HepG2 (cell line): ENCODE results near the gene RNF150. TPM values are rescaled to one million over a fixed set of nuclear protein-coding genes. Genes with fewer than 3 reads are reported as not detected.

Source experiments
- ATAC-seq: fragments of 200-7000 bp; cut with Tn5 transposase; 3 replicates; pipeline ENCODE4 v1.9.1; 2020; ENCODE audit warnings: mild to moderate bottlenecking, moderate library complexity
- BruUV-seq: library from RNA; stranded (reverse); fragments of 400-500 nt; replicated peaks from 2 replicates; lab custom pipeline; 2021; lab: Mats Ljungman, UMichigan
- CTCF ChIA-PET: fragments of 300-600 bp; formaldehyde crosslinking; extraction: SDS; loops from one replicate; lab custom pipeline; 2021; ENCODE audit warnings: low total read pairs, inconsistent platforms, low intra/inter-chr PET ratio; lab: Yijun Ruan, JAX
- POLR2A ChIA-PET: fragments of 350-600 bp; sonication (Branson Sonifier 250); formaldehyde crosslinking; loops from one replicate; lab custom pipeline; 2020; ENCODE audit warnings: antibody characterized with exemption, inconsistent platforms; lab: Yijun Ruan, JAX
- DNase-seq: peaks from one replicate; pipeline ENCODE4 v3.0.0-alpha.2; 2015; ENCODE audit warnings: low spot score
- FAIRE-seq: peaks from 3 replicates; lab custom pipeline; 2011; peaks lifted over from hg19 to GRCh38; lab: Jason Lieb, UNC
- H2AFZ ChIP-seq: one replicate; pipeline ENCODE4 v1.6.1; 2011; ENCODE audit warnings: low read length, inconsistent platforms
- H3K27ac ChIP-seq: fragments of 300-600 bp; 3 replicates; pipeline ENCODE4 v1.8.0; 2011; ENCODE audit warnings: mixed run types, mild to moderate bottlenecking, mixed read lengths, low read length, inconsistent platforms; ENCODE audit not compliant: insufficient read depth; ENCODE audit errors: extremely low read length
- H3K27me3 ChIP-seq, 2 experiments: fragments of 200-600 bp in 1 of 2; 2 replicates in 1 of 2; 3 replicates in 1 of 2; pipeline versions ENCODE4 v1.6.0 to v1.8.0; 2011; ENCODE audit warnings: low read length in 2 of 2, mild to moderate bottlenecking in 2 of 2, moderate library complexity in 2 of 2, inconsistent platforms in 1 of 2; ENCODE audit not compliant: insufficient read depth in 2 of 2, control insufficient read depth in 1 of 2
- H3K36me3 ChIP-seq, 2 experiments: fragments of 200-600 bp in 1 of 2; replicated peaks in 1 of 2; 2 replicates in 1 of 2; 3 replicates in 1 of 2; pipeline versions ENCODE4 v1.5.1 to v1.8.0; 2011; ENCODE audit warnings: low read length in 2 of 2, inconsistent platforms in 1 of 2; ENCODE audit not compliant: insufficient read depth in 2 of 2, control insufficient read depth in 1 of 2
- H3K4me1 ChIP-seq: 2 replicates; pipeline ENCODE4 v1.5.1; 2012; ENCODE audit warnings: low read length, inconsistent platforms; ENCODE audit not compliant: insufficient read depth
- H3K4me2 ChIP-seq: 2 replicates; pipeline ENCODE4 v1.6.0; 2011; ENCODE audit warnings: low read depth, low read length, inconsistent platforms
- H3K4me3 ChIP-seq, 3 experiments: fragments of 200-600 bp in 1 of 3; sonication (generic), shearing (Covaris generic) in 1 of 3; replicated peaks in 1 of 3; 2 replicates each; pipeline ENCODE4 v1.5.1; 2011 to 2016; ENCODE audit warnings: low read length in 3 of 3, inconsistent platforms in 2 of 3, low read depth in 2 of 3, mild to moderate bottlenecking in 2 of 3, control low read depth in 1 of 3, mixed read lengths in 1 of 3; ENCODE audit not compliant: insufficient read depth in 1 of 3
- H3K79me2 ChIP-seq: one replicate; pipeline ENCODE4 v1.6.1; 2011; ENCODE audit warnings: low read length, inconsistent platforms; ENCODE audit not compliant: insufficient read depth
- H3K9ac ChIP-seq: 2 replicates; pipeline ENCODE4 v1.6.0; 2011; ENCODE audit warnings: mild to moderate bottlenecking, low read depth, low read length, inconsistent platforms; ENCODE audit not compliant: insufficient read depth
- H3K9me3 ChIP-seq: 2 replicates; pipeline ENCODE4 v1.5.1; 2012; ENCODE audit warnings: mild to moderate bottlenecking, low read length
- H4K20me1 ChIP-seq: 2 replicates; pipeline ENCODE4 v1.6.0; 2011; ENCODE audit warnings: inconsistent platforms, mild to moderate bottlenecking, low read length, moderate library complexity; ENCODE audit not compliant: insufficient read depth
- ARNTL ChIP-seq: sonication (generic); formaldehyde crosslinking; IDR thresholded peaks from 2 replicates; pipeline ENCODE4 v1.4.0; 2020; ENCODE audit warnings: mild to moderate bottlenecking, missing genetic modification reagents
- ATF7 ChIP-seq, 2 experiments: fragments of 450-650 bp in 1 of 2; sonication (generic) in 1 of 2; formaldehyde crosslinking in 1 of 2; IDR thresholded peaks; 2 replicates each; pipeline versions ENCODE4 v1.4.0 to v1.6.1; 2016 to 2020; ENCODE audit warnings: antibody characterized with exemption in 1 of 2, mild to moderate bottlenecking in 1 of 2, missing genetic modification reagents in 1 of 2
- CBX2 ChIP-seq, 2 experiments: fragments of 200-600 bp in 1 of 2; sonication (generic); formaldehyde crosslinking in 1 of 2; IDR thresholded peaks; 2 replicates each; pipeline versions ENCODE4 v1.7.0 to v1.8.1; 2018 to 2022; ENCODE audit warnings: low read depth in 2 of 2, low read length in 1 of 2, mild to moderate bottlenecking in 1 of 2, missing genetic modification reagents in 1 of 2
- MBD4 ChIP-seq: IDR thresholded peaks from 2 replicates; pipeline ENCODE4 v1.6.1; 2012; ENCODE audit warnings: low read length, inconsistent platforms, borderline replicate concordance
- RBAK ChIP-seq: sonication (generic); formaldehyde crosslinking; IDR thresholded peaks from 2 replicates; pipeline ENCODE4 v1.5.1; 2020; ENCODE audit warnings: mild to moderate bottlenecking, missing genetic modification reagents
- SNAPC5 ChIP-seq: sonication (generic); formaldehyde crosslinking; IDR thresholded peaks from 2 replicates; pipeline ENCODE4 v1.8.1; 2023; ENCODE audit warnings: mild to moderate bottlenecking, missing genetic modification reagents, borderline replicate concordance
- TOPORS ChIP-seq: sonication (generic); formaldehyde crosslinking; IDR thresholded peaks from 2 replicates; pipeline ENCODE4 v1.8.0; 2023; ENCODE audit warnings: mild to moderate bottlenecking, missing genetic modification reagents
- ZIK1 ChIP-seq: sonication (generic); formaldehyde crosslinking; IDR thresholded peaks from 2 replicates; pipeline ENCODE4 v1.5.0; 2020; ENCODE audit warnings: mild to moderate bottlenecking, low read depth, missing genetic modification reagents, borderline replicate concordance
- ZNF205 ChIP-seq: IDR thresholded peaks from 2 replicates; pipeline ENCODE4 v1.6.1; 2018; ENCODE audit warnings: missing biosample characterization, missing genetic modification reagents
- ZNF564 ChIP-seq: sonication (generic); formaldehyde crosslinking; IDR thresholded peaks from 2 replicates; pipeline ENCODE4 v1.8.1; 2023; ENCODE audit warnings: mild to moderate bottlenecking, missing genetic modification reagents
- ZNF747 ChIP-seq: sonication (generic); formaldehyde crosslinking; IDR thresholded peaks from 2 replicates; pipeline ENCODE4 v1.8.1; 2023; ENCODE audit warnings: missing genetic modification reagents, mild to moderate bottlenecking, borderline replicate concordance
- ZSCAN9 ChIP-seq: IDR thresholded peaks from 2 replicates; pipeline ENCODE4 v1.6.1; 2016; ENCODE audit warnings: borderline replicate concordance
- WGBS: methylation state at CpG from one replicate; pipeline ENCODE4 v1.1.6; 2017; ENCODE audit warnings: low lambda C conversion rate; 5-methylcytosine and 5-hydroxymethylcytosine counted together
- in situ Hi-C: cut with HindIII; loops from 2 replicates; pipeline ENCODE4 v1.10.0; 2017; ENCODE audit warnings: low pct_unique_long_range_greater_than_20kb; ENCODE audit not compliant: extremely low pct_ligation_motif_present
- intact Hi-C: fragments of 100-400 bp; cut with micrococcal nuclease; formaldehyde crosslinking; loops from one replicate; pipeline ENCODE4 v1.10.0; 2022; ENCODE audit not compliant: unreplicated experiment
- polyA plus RNA-seq, 8 experiments: library from polyadenylated mRNA; depleted of rRNA in 3 of 8; stranded (reverse) in 7 of 8; unstranded in 1 of 8; fragments of >200 nt; fragmentation: Illumina TruSeq in 4 of 8; extraction: Trizol in 4 of 8; gene quantifications; 2 replicates each; pipeline versions ENCODE4 v1.2.1 to v1.2.3, GENCODE V29; 2011 to 2016; ENCODE audit warnings: low read depth in 4 of 8, missing spikeins in 1 of 8, mixed read lengths in 1 of 8; ENCODE audit not compliant: insufficient read depth in 1 of 8
- total RNA-seq, 5 experiments: library from RNA; depleted of rRNA; stranded (reverse); fragments of >200 nt; fragmentation: Illumina TruSeq; extraction: Trizol; gene quantifications; 2 replicates each; pipeline ENCODE4 v1.2.3, GENCODE V29; 2016; ENCODE audit warnings: low read depth in 1 of 5
- TF ChIP-seq, protein P1 (sequence below): sonication (generic); formaldehyde crosslinking; IDR thresholded peaks from 2 replicates; pipeline ENCODE4 v1.4.0; 2020; ENCODE audit warnings: missing genetic modification reagents

Gene RNF150
- total and polyA plus RNA-seq, 2 of the 13 experiments (the other 11 are each of a cell fraction or from before 2014, with no cell fraction given): 0.02 to 0.03 TPM

DNA sequence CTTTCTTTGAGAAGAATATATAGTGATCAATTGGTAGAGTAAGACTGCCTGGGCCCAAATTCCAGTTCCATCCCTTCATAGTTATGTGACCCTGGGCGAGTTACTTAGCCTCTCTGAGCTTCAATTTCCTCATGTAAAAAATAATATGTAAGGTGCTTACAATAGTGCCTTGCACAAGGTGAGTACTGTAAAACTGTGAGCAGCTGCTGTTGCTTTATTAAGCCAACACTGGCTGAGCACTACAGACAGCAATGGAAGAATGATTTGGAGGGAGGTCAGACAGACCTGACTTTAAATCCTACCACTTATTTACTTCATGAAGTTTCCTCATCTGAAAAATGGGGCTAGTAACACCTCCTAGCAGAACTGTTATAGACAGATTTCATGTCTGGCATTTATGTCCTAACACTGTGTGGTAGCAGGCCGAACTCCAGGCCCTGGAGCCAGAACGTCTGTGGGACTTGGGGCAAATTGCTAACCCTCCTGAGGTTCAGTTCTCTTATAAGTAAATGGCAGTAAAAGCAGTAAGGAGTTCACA is 53.8 kb downstream of the RNF150 start:
- no TSS peak for BruUV-seq

DNA sequence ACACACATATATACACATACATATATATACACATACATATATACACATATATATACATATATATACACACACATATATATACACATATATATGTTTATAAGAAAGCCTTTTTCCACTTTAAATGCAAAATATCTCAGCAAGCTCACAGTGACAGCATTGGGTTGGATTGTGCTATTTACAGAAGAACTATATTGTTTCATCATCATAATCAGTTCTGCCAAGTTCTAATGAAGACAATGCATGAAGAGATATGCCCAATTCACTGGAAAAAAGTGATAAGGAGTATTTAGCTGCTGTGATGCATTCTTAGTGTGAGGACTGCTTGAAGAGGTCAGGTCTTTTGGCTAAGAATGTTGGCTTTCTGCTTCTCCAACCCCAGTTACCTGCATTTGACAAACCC is 54.4 kb downstream of the RNF150 start:
- H3K36me3 ChIP-seq: no peaks in the 10 kb centered on the region
- no peak for TF ChIP-seq ZSCAN9
- TF ChIP-seq MBD4: no peak
- no peak for TF ChIP-seq ZNF564 (CRISPR knock-in tag)
- TF ChIP-seq ARNTL (CRISPR knock-in tag): no peak
- TF ChIP-seq, protein P1, sequence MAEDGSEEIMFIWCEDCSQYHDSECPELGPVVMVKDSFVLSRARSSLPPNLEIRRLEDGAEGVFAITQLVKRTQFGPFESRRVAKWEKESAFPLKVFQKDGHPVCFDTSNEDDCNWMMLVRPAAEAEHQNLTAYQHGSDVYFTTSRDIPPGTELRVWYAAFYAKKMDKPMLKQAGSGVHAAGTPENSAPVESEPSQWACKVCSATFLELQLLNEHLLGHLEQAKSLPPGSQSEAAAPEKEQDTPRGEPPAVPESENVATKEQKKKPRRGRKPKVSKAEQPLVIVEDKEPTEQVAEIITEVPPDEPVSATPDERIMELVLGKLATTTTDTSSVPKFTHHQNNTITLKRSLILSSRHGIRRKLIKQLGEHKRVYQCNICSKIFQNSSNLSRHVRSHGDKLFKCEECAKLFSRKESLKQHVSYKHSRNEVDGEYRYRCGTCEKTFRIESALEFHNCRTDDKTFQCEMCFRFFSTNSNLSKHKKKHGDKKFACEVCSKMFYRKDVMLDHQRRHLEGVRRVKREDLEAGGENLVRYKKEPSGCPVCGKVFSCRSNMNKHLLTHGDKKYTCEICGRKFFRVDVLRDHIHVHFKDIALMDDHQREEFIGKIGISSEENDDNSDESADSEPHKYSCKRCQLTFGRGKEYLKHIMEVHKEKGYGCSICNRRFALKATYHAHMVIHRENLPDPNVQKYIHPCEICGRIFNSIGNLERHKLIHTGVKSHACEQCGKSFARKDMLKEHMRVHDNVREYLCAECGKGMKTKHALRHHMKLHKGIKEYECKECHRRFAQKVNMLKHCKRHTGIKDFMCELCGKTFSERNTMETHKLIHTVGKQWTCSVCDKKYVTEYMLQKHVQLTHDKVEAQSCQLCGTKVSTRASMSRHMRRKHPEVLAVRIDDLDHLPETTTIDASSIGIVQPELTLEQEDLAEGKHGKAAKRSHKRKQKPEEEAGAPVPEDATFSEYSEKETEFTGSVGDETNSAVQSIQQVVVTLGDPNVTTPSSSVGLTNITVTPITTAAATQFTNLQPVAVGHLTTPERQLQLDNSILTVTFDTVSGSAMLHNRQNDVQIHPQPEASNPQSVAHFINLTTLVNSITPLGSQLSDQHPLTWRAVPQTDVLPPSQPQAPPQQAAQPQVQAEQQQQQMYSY (CRISPR knock-in tag): no peak
- no peak for ATAC-seq
- H3K27me3 ChIP-seq: peaks cover 0 to 4% of the 10 kb centered on the region in 2 experiments; a peak in 2 of 5 replicates
- no peaks in the 10 kb centered on the region for H3K79me2 ChIP-seq
- no peak overlapping the region for H3K27ac ChIP-seq
- H3K4me1 ChIP-seq: no peaks in the 10 kb centered on the region
- ChIA-PET POLR2A (no interaction called here), CTCF (no interaction called here)
- no TSS peak for BruUV-seq
- FAIRE-seq: no peak
- no peak overlapping the region for H3K4me3 ChIP-seq
- in situ Hi-C loops: no loop called here
- no peaks in the 10 kb centered on the region for H3K9me3 ChIP-seq
- H4K20me1 ChIP-seq: no peaks in the 10 kb centered on the region
- no peak for DNase-seq
- H2AFZ ChIP-seq: no peak overlapping the region
- intact Hi-C loops: no loop called here
- no peak overlapping the region for H3K4me2 ChIP-seq
- no peak overlapping the region for H3K9ac ChIP-seq

More for the DNA sequence above, 53.8 kb downstream of the RNF150 start:
- POLR2A ChIA-PET: no interaction called here
- DNase-seq (no peak), ATAC-seq (no peak), FAIRE-seq (no peak)
- TF ChIP-seq ZNF205 (CRISPR knock-in tag) (no peak), CBX2 (IDR thresholded peaks at IDR 0.05; ENCODE audit: low read depth, low read length) (no peak), CBX2 (CRISPR knock-in tag; IDR thresholded peaks at IDR 0.05; ENCODE audit: low read depth) (no peak), ZIK1 (CRISPR knock-in tag) (no peak), ATF7 (IDR thresholded peaks at IDR 0.05) (no peak), ATF7 (CRISPR knock-in tag; IDR thresholded peaks at IDR 0.05) (no peak), ZNF747 (CRISPR knock-in tag) (no peak), TOPORS (CRISPR knock-in tag) (no peak), RBAK (no peak), SNAPC5 (no peak)
- in situ Hi-C loops (no loop called here), intact Hi-C loops (no loop called here)
- H3K9me3 ChIP-seq: no peaks in the 10 kb centered on the region
- no peaks in the 10 kb centered on the region for H4K20me1 ChIP-seq
- H3K27ac ChIP-seq: no peak overlapping the region
- WGBS: 1% methylated on average over 3 of the region's 3 CpGs
- no peak overlapping the region for H3K4me2 ChIP-seq
- H3K79me2 ChIP-seq: no peaks in the 10 kb centered on the region
- no peaks in the 10 kb centered on the region for H3K36me3 ChIP-seq
- H3K4me3 ChIP-seq: no peak overlapping the region
- no peak overlapping the region for H2AFZ ChIP-seq
- CTCF ChIA-PET: no interaction called here
- no peaks in the 10 kb centered on the region for H3K4me1 ChIP-seq
- H3K27me3 ChIP-seq: peaks cover 0 to 4% of the 10 kb centered on the region in 2 experiments; a peak in 2 of 5 replicates
- no peak overlapping the region for H3K9ac ChIP-seq
